ENCODE results near the gene ST7. TPM values are rescaled to one million over a fixed set of nuclear protein-coding genes. Genes with fewer than 3 reads are reported as not detected.
"Not testable (repeated sequence)": the region's sequence is repeated elsewhere in the genome, so short reads cannot be mapped to it uniquely, and the experiment has no call there.

ST7 gene
- total RNA-seq, 1 experiment from 2014 or later: 14.7 TPM

GRCh38 chr7:117018713-117019112 is 65.4 kb downstream of the ST7 start:
- DNase-seq (ENCODE audit: low spot score): no peak
- in situ Hi-C loops (cut with HindIII; ENCODE audit: low sequenced_read_pairs): no loop called here

DNA sequence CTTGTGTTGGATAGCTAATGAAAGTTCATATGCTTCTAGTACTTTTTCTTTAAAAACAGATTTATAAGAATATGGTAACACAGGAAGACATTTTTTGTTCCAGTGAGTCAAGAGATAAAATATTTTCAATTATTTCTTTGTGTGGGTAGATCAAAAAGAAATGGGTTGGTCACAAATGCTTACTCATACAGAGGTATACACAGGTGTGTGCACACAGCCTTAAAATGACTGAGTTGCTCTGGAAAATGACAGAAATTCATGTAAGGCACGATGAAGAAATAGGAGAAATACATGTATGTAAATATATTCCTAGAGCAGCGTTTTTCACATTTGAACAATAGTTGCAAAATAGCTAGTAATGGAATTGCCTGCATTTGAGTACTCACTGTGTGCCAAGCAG is 66.0 kb downstream of the ST7 start:
- no peak for DNase-seq (ENCODE audit: low spot score)
- in situ Hi-C loops (cut with HindIII; ENCODE audit: low sequenced_read_pairs): no loop called here

DNA sequence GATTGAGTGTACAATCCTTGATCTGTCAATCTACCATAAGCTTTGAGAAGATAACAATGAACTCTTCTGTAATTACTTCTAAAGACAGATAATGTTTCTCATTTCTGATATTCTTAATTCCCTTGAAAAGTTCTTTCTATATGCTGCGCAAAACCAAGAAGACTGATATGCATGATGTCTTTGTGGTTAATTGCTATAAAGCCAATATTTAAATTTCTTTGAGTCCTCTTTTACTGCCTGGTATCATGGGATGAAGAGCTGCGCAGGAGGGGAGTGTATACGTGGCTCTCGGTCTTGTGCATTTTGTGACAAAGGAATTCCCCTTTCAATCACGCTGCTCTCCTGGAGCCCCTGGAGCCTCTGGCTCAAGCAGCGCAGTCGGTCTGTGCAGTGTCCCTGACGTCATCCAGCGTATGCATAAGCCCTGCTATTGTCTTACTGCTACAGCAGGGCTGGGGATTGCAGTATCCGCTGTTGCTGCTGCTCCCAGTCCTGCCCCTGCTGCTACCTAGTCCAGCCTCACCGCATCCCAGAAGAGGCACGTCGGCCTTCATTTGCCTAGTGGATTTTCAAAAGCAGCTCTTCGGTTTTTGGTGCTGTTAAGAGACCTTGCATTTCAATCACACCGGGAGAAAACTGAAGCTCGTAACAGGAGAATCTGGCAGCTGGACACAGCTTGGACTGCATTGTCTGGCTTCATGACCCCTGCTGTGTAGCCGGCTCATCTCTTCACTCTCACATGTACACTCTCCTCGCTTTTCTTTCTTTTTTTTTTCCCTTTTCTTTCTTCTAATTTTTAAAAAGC is 66.7 kb downstream of the ST7 start:
- in situ Hi-C loops (cut with HindIII; ENCODE audit: low sequenced_read_pairs): no loop called here
- peak; percentile 96 for DNase-seq (ENCODE audit: low spot score)

- DNase-seq (ENCODE audit: low spot score): peak; percentile 63
- in situ Hi-C loops (cut with HindIII; ENCODE audit: low sequenced_read_pairs): no loop called here
Measured at GRCh38 chr7:117020591-117020973, 67.3 kb downstream of the ST7 start.

DNA sequence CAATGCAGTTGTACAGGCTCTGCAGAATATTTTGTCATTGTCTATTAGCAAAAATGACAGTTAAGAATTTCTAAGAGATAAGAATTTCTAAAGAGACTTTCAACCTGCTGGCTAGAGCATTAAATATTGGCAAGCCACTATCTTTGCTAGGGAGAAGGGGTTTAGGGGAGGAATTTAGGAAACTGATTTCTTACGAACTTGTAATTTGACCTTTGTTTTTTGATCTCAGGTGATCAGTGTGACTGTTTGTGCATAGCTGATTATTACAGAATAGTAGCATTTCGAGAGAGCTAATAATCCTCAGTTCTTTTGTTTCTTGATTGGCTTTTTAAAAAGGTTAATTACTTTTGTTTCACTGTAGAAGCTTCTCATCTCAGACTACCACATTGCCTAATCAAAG is 68.1 kb downstream of the ST7 start:
- in situ Hi-C loops (cut with HindIII; ENCODE audit: low sequenced_read_pairs): no loop called here
- DNase-seq (ENCODE audit: low spot score): no peak

DNA sequence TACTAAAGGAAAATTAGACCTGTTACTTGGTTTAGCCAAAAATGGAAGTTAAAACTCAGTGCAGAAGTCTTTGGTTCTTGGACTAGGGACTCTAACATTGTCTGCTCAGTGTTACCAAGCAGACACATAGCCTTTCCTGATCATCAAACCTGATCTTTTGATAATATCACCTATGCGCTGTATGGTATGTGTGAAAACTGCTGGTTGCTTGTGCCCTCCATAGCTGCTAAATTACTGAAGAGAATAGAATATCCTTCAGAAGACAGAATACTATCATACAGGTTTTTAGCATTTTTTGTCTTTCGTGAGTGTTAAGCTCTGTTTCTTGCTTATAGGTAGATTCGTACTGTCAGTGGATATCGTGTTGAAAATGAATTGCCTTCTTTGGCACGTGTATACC is 68.7 kb downstream of the ST7 start:
- DNase-seq (ENCODE audit: low spot score): peak; percentile 56
- in situ Hi-C loops (cut with HindIII; ENCODE audit: low sequenced_read_pairs): no loop called here

DNA sequence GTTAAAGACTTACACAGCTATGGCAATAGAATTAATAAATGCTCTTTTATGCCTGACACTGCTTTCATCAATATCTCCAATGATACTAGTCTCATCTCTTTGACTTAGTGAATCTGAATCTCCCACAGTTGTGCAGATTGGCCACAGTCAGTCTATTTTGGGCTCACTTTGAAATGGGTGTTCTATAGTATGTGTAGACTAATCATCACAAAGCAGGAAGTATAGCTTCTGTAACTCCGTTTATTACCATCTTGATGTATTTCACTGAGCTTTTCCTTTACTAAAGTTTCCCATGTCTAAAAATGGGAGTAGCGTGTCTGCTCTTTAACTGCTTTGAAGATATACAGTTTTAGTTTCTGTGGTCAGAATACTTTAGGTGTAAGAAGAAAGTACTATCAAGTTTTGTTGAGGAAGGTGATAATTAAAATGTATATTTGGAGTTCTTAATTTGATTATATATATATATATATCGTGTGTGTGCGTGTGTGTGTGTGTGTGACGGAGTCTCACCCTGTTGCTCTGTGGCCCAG is 70.1 kb downstream of the ST7 start:
- no peak for DNase-seq (ENCODE audit: low spot score)
- in situ Hi-C loops (cut with HindIII; ENCODE audit: low sequenced_read_pairs): no loop called here

DNA sequence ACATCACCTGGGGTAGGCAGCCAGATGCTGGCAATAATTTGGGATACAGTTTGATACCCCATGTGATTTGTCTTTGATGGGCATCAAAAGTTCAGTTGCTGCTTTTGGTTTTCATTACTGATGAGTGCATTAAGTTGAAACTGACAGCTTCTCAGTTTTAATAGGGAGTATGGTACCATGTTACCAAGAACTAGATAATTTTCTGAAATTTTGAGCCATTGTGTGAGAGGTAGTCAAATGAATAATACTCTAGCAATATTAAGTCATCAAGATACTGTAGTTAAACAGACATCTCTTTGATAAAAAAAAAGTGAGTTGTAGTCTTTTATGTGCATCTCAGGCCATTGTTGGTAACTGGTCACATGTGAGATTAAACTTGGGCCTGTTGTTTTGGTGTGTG is 71.5 kb downstream of the ST7 start:
- in situ Hi-C loops (cut with HindIII; ENCODE audit: low sequenced_read_pairs): no loop called here
- no peak for DNase-seq (ENCODE audit: low spot score)

GRCh38 chr7:117025891-117026290 is 72.6 kb downstream of the ST7 start:
- in situ Hi-C loops (cut with HindIII; ENCODE audit: low sequenced_read_pairs): no loop called here

DNA sequence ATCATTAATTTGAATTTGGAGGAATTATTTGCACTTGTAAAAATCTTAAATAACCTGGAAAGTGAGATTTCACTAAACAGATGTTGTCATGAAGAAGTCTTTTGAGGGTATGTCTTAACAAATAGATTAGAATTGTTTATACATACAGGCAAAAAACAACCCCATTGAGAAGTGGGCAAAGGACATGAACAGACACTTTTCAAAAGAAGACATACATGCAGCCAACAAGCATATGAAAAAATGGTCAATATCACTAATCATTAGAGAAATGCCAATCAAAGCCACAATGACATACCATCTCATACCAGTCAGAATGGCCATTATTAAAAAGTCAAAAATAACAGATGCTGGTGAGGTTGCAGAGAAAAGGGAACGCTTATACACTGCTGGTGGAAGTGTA is 77.0 kb downstream of the ST7 start:
- in situ Hi-C loops (cut with HindIII; ENCODE audit: low sequenced_read_pairs): not testable (repeated sequence)

More at GRCh38 chr7:117025891-117026290, 72.6 kb downstream of the ST7 start:
- no peak for DNase-seq (ENCODE audit: low spot score)

GRCh38 chr7:117030793-117031192 is 77.5 kb downstream of the ST7 start:
- in situ Hi-C loops (cut with HindIII; ENCODE audit: low sequenced_read_pairs); DNase-seq (ENCODE audit: low spot score): not testable (repeated sequence)

More for the DNA sequence above, 77.0 kb downstream of the ST7 start:
- not testable (repeated sequence) for DNase-seq (ENCODE audit: low spot score)

DNA sequence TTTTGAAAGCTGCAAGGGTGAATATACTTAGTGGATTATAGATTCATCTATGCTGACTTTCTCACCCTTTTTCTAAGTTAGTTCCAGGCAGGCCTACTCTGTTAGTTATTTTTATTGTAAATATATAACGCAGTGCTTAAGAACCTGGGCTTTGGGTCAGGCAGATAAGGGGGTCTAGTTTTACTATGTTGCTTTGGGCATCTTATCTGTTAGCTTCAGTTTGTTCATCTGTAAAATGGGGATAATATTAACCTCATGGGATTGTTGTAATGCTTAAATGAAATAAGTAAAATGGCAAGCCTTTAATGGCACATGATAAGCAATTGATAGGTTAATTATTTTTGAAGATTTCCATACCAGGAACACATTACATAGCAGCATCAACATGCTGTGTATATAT is 79.5 kb downstream of the ST7 start:
- no peak for DNase-seq (ENCODE audit: low spot score)
- in situ Hi-C loops (cut with HindIII; ENCODE audit: low sequenced_read_pairs): no loop called here

DNA sequence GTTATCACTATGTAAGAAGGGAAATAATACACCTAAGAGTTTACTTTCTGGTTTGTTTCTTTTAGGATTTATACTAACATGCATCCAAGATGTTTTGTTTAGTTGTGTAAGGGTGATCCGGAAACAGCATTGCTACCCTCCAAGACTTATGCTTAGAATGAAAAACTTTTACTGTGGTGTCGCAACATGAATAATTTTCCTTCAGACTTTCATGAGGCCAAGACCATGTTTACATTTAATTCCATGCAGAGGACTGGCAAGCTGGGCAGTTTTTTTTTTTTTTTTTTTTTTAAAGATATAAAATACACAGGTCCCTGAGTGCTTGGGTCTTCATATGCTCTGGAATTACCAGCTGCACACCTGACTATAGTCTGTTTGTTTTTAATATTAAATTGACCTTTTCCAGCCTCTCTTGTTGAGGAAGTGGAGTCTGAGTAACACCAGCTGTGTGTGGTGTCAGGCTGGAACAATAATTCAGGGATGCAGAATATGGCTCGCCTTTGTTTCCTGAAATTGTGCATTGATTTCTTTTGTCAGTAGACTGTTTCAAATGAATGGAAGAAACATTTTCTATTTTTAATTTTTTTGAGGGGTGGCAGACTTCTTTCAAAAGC is 81.7 kb downstream of the ST7 start:
- in situ Hi-C loops (cut with HindIII; ENCODE audit: low sequenced_read_pairs): no loop called here
- no peak for DNase-seq (ENCODE audit: low spot score)

- in situ Hi-C loops (cut with HindIII; ENCODE audit: low sequenced_read_pairs): no loop called here
- no peak for DNase-seq (ENCODE audit: low spot score)
Measured at GRCh38 chr7:117035465-117035862, 82.2 kb downstream of the ST7 start.

GRCh38 chr7:117036053-117036669 is 82.9 kb downstream of the ST7 start:
- in situ Hi-C loops (cut with HindIII; ENCODE audit: low sequenced_read_pairs): no loop called here
- peak; percentile 61 for DNase-seq (ENCODE audit: low spot score)

DNA sequence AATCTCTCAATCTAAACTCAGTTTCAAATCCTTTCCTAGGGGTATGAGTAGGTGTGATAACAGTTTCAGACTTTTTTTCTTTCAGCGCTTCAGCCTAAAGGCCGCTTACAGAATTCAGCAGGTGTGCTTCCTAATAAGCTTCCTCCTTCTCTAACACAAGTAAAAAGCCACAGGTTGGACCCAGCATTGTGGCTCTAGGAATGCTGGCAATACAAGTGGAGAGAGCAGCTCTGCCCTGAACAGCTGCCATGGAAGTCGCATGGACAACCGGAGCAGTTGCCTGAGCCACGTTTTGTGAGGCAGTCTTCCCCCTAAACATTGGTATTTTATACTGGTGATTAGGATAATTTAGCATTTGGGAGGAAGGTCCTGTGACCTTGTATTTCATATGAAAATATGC is 83.5 kb downstream of the ST7 start:
- in situ Hi-C loops (cut with HindIII; ENCODE audit: low sequenced_read_pairs): no loop called here
- DNase-seq (ENCODE audit: low spot score): peak; percentile 84

DNA sequence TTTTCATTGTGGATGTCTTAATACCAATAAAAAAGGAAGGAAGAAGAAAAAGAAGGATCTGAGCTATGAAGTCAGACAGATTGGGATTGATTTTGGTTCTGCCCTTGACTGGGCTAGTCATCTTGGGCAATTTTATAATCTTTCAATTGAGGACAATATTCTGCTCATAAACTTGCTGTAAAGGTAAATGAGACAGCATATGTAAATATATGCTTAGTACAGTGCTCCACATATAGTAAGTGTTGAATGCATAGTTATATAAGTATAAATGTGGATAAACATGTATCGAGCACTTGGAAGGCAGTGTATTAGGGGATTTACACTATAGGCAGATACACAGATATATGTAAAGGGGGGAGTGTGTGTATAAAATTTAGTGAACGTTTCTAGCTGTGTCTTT is 85.1 kb downstream of the ST7 start:
- no peak for DNase-seq (ENCODE audit: low spot score)
- in situ Hi-C loops (cut with HindIII; ENCODE audit: low sequenced_read_pairs): no loop called here

DNA sequence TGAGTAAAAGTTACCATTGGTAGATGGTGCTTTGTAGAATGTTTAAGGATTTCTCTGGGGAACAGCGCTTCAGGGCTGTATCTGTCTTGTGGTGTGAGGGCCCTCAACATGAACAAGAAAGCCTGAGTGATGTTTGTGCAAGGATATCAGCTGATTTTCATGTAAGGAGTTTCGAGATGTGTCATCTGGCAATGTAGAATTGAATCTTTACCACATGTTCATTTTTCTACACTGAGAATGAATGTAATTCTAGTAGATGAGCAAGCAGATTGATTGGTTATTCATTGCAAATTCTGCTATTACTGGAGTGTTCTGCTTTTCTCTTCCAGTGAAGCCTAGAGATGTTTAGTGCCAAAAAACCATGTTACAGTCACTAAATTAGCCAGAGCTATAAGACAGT is 87.7 kb downstream of the ST7 start:
- in situ Hi-C loops (cut with HindIII; ENCODE audit: low sequenced_read_pairs): no loop called here
- no peak for DNase-seq (ENCODE audit: low spot score)

GRCh38 chr7:117041822-117042221 is 88.5 kb downstream of the ST7 start:
- no peak for DNase-seq (ENCODE audit: low spot score)
- in situ Hi-C loops (cut with HindIII; ENCODE audit: low sequenced_read_pairs): no loop called here

GRCh38 chr7:117043108-117043825 is 90.0 kb downstream of the ST7 start:
- in situ Hi-C loops (cut with HindIII; ENCODE audit: low sequenced_read_pairs): no loop called here
- no peak for DNase-seq (ENCODE audit: low spot score)
